Measurements from ENCODE around the gene THEM4.

GRCh38 chr1:151871284-151872030, 37.9 kb downstream of the THEM4 start:
- TF ChIP-seq CTCF (IDR thresholded peaks at IDR 0.05): no peak
- no peak for TF ChIP-seq POLR2A (IDR thresholded peaks at IDR 0.05)

All from testis (tissue), 2 donors.